ENCODE results near the gene CNST.

DNA sequence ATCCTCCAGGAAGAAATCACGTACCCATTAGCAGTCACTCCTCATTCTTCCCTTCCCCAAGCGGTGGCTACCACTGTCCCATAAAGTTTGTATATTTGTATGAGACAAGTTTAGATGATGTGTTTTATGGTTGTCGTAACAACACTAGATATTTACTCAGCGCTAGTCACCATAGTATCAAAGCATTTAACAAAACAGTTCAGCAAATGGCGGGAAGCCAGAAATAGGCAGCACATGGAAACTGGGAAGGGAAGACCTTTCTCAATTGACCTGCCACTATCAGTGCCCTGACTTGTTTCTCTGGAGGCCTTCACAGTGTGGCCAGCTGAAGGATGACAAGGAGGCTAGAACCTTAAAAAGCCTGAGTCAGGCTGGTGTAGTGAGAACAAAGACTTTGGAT is 31.1 kb downstream of the CNST start:
- TF ChIP-seq, protein P1, sequence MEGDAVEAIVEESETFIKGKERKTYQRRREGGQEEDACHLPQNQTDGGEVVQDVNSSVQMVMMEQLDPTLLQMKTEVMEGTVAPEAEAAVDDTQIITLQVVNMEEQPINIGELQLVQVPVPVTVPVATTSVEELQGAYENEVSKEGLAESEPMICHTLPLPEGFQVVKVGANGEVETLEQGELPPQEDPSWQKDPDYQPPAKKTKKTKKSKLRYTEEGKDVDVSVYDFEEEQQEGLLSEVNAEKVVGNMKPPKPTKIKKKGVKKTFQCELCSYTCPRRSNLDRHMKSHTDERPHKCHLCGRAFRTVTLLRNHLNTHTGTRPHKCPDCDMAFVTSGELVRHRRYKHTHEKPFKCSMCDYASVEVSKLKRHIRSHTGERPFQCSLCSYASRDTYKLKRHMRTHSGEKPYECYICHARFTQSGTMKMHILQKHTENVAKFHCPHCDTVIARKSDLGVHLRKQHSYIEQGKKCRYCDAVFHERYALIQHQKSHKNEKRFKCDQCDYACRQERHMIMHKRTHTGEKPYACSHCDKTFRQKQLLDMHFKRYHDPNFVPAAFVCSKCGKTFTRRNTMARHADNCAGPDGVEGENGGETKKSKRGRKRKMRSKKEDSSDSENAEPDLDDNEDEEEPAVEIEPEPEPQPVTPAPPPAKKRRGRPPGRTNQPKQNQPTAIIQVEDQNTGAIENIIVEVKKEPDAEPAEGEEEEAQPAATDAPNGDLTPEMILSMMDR (IDR thresholded peaks at IDR 0.05; ENCODE audit: insufficient read depth, low read length, poor library complexity, severe bottlenecking): no peak
- TF ChIP-seq EZH2phosphoT487 (conservative IDR thresholded peaks at IDR 0.05; ENCODE audit: low read length): no peak

Data from SU-DHL-6 (cell line).